ENCODE results near the gene CPSF7.

The CPSF7 gene

GRCh38 chr11:61359516-61359915 is 70.3 kb downstream of the CPSF7 start:
- TF ChIP-seq ZNF561 (tag by site-specific recombination; IDR thresholded peaks at IDR 0.05; ENCODE audit: borderline replicate concordance), result no peak
- TF ChIP-seq ZNF645 (tag by site-specific recombination; IDR thresholded peaks at IDR 0.05), result no peak
- TF ChIP-seq ZBTB1 (tag by site-specific recombination; IDR thresholded peaks at IDR 0.05), result no peak
- TF ChIP-seq ZBTB48 (tag by site-specific recombination; IDR thresholded peaks at IDR 0.05), result no peak
- no peak for TF ChIP-seq ZNF768 (tag by site-specific recombination; IDR thresholded peaks at IDR 0.05)
- TF ChIP-seq GLIS1 (tag by site-specific recombination; IDR thresholded peaks at IDR 0.05), result no peak
- TF ChIP-seq MEIS1 (CRISPR knock-in tag; IDR thresholded peaks at IDR 0.05; ENCODE audit: borderline replicate concordance), result no peak
- no peak for TF ChIP-seq BCL11A (tag by site-specific recombination; IDR thresholded peaks at IDR 0.05; ENCODE audit: low read depth)
- TF ChIP-seq BCL6B (tag by site-specific recombination; IDR thresholded peaks at IDR 0.05), result no peak
- TF ChIP-seq ZNF530 (tag by site-specific recombination; IDR thresholded peaks at IDR 0.05; ENCODE audit: low read depth), result no peak
- no peak for TF ChIP-seq ZIC2 (tag by site-specific recombination; IDR thresholded peaks at IDR 0.05)
- TF ChIP-seq ZNF366 (tag by site-specific recombination; conservative IDR thresholded peaks at IDR 0.05), result no peak
- no peak for TF ChIP-seq ZNF529 (tag by site-specific recombination; IDR thresholded peaks at IDR 0.05; ENCODE audit: insufficient replicate concordance)
- H3K4me3 ChIP-seq (ENCODE audit: low read depth, low read length), result no peak overlapping the region
- H3K9me3 ChIP-seq (ENCODE audit: control insufficient read depth, insufficient read depth, low read depth, low read length), result no peaks in the 10 kb centered on the region
- no peak overlapping the region for H3K27ac ChIP-seq (ENCODE audit: extremely low read depth, low read depth, low read length)
- peaks cover under 1 to 12% of the 10 kb centered on the region in 2 experiments; a peak in 2 of 3 replicates for H3K36me3 ChIP-seq (ENCODE audit: control insufficient read depth in 2 of 2, insufficient read depth in 1 of 2, low read length in 2 of 2)
- ChIA-PET POLR2A (interaction anchor here (0.7 to 4.6 kb wide), 5 partner anchors 8 to 79 kb away, joined by 3 to 56 read pairs (median 37); partner anchors contain the start of genes DDB1 and TKFC), CTCF (interaction anchor here (0.7 to 9.6 kb wide), 4 partner anchors 23 to 312 kb away, joined by 3 to 69 read pairs (median 22); no protein-coding TSS in a partner anchor)
- H3K4me1 ChIP-seq (ENCODE audit: control insufficient read depth, insufficient read depth, low read length), result peaks cover 2% of the 10 kb centered on the region; the same call in 1 of the 2 replicates

GRCh38 chr11:61358566-61358965 is 71.2 kb downstream of the CPSF7 start:
- H3K36me3 ChIP-seq (ENCODE audit: control insufficient read depth in 2 of 2, insufficient read depth in 1 of 2, low read length in 2 of 2), result peaks cover 0 to 7% of the 10 kb centered on the region in 2 experiments; a peak in 2 of 3 replicates
- ChIA-PET CTCF (interaction anchor here (0.8 to 9.6 kb wide), 3 partner anchors 22 to 34 kb away, joined by 4 to 69 read pairs (median 15); partner anchors contain the start of gene TMEM216), POLR2A (interaction anchor here (4.6 kb wide), 1 partner anchor 10 kb away, joined by 37 read pairs; no protein-coding TSS in a partner anchor)
- H3K27ac ChIP-seq (ENCODE audit: extremely low read depth, low read depth, low read length), result no peak overlapping the region
- H3K4me1 ChIP-seq (ENCODE audit: control insufficient read depth, insufficient read depth, low read length), result peaks cover 2% of the 10 kb centered on the region; the same call in 1 of the 2 replicates
- no peaks in the 10 kb centered on the region for H3K9me3 ChIP-seq (ENCODE audit: control insufficient read depth, insufficient read depth, low read depth, low read length)
- no peak for TF ChIP-seq ZNF639 (tag by site-specific recombination; IDR thresholded peaks at IDR 0.05)
- no peak for TF ChIP-seq ZNF354C (tag by site-specific recombination; IDR thresholded peaks at IDR 0.05; ENCODE audit: borderline replicate concordance, low read depth)
- no peak for TF ChIP-seq ZNF658 (tag by site-specific recombination; IDR thresholded peaks at IDR 0.05)
- TF ChIP-seq ZNF555 (tag by site-specific recombination; conservative IDR thresholded peaks at IDR 0.05), result no peak
- H3K4me3 ChIP-seq (ENCODE audit: low read depth, low read length), result no peak overlapping the region

- ChIA-PET POLR2A (interaction anchor here (0.7 to 1.0 kb wide), 3 partner anchors 11 to 34 kb away, joined by 3 to 4 read pairs (median 3); partner anchors contain the start of gene TMEM216), CTCF (interaction anchor here (0.5 to 9.6 kb wide), 5 partner anchors 11 to 1212 kb away, joined by 3 to 69 read pairs (median 3); no protein-coding TSS in a partner anchor)
- TF ChIP-seq ZNF514 (tag by site-specific recombination; IDR thresholded peaks at IDR 0.05), result no peak
- no peak for TF ChIP-seq ZBTB20 (tag by site-specific recombination; IDR thresholded peaks at IDR 0.05)
- no peak for TF ChIP-seq ZNF449 (tag by site-specific recombination; IDR thresholded peaks at IDR 0.05)
- no peak for TF ChIP-seq ZNF555 (tag by site-specific recombination; conservative IDR thresholded peaks at IDR 0.05)
- TF ChIP-seq ZBTB1 (tag by site-specific recombination; IDR thresholded peaks at IDR 0.05), result no peak
- no peak for TF ChIP-seq ZNF639 (tag by site-specific recombination; IDR thresholded peaks at IDR 0.05)
- TF ChIP-seq ZNF274 (IDR thresholded peaks at IDR 0.05; ENCODE audit: low read length), result no peak
- TF ChIP-seq ZNF274 (tag by site-specific recombination; IDR thresholded peaks at IDR 0.05; ENCODE audit: borderline replicate concordance), result no peak
- Histone ChIP-seq H3K4me1 (ENCODE audit: control insufficient read depth, insufficient read depth, low read length) (peaks cover 2% of the 10 kb centered on the region; the same call in 1 of the 2 replicates), H3K4me3 (ENCODE audit: low read depth, low read length) (no peak overlapping the region), H3K9me3 (ENCODE audit: control insufficient read depth, insufficient read depth, low read depth, low read length) (no peaks in the 10 kb centered on the region), H3K36me3 (ENCODE audit: control insufficient read depth in 2 of 2, insufficient read depth in 1 of 2, low read length in 2 of 2) (peaks cover 0 to 12% of the 10 kb centered on the region in 2 experiments; a peak in 2 of 3 replicates), H3K27ac (ENCODE audit: extremely low read depth, low read depth, low read length) (no peak overlapping the region)
These were observed 71.9 kb downstream of the CPSF7 start for GRCh38 chr11:61357894-61358239.

All from HEK293 (cell line).